Glomerular endothelial cell (primary cell): ENCODE results near the gene CEACAM21. TPM values are rescaled to one million over a fixed set of nuclear protein-coding genes. Genes with fewer than 3 reads are reported as not detected.

Experiments
- DNase-seq: peaks from one replicate; pipeline ENCODE4 v3.0.0-alpha.2; 2011; ENCODE audit warnings: low read depth, low spot score; ENCODE audit errors: extremely low read depth
- total RNA-seq: library from RNA; depleted of rRNA; stranded (reverse); fragments of >200 nt; gene quantifications from 2 replicates; pipeline ENCODE4 v1.2.3, GENCODE V29; 2015

The CEACAM21 gene
- total RNA-seq = 8.8 and 9.7 TPM in 2 replicates

- DNase-seq = no peak
These were observed at the start of gene CEACAM21 for GRCh38 chr19:41575998-41576397. Gene CEACAM21 (plus strand): TSS chr19:41576166. CDS start chr19:41576275, 109 bp downstream.

GRCh38 chr19:41527089-41527488 lies 48.9 kb upstream of the CEACAM21 start:
- no peak for DNase-seq

- no peak for DNase-seq
These were observed 47.9 kb upstream of the CEACAM21 start for GRCh38 chr19:41528106-41528505.

GRCh38 chr19:41529484-41530183 lies 46.3 kb upstream of the CEACAM21 start:
- DNase-seq = no peak

- DNase-seq = no peak
These were observed 45.8 kb upstream of the CEACAM21 start for GRCh38 chr19:41530184-41530534.

- peak; percentile 44 for DNase-seq
These were observed 45.1 kb upstream of the CEACAM21 start for GRCh38 chr19:41530761-41531301.

- DNase-seq = peak; percentile 99
These were observed 44.3 kb upstream of the CEACAM21 start for GRCh38 chr19:41531438-41532311.

- DNase-seq = no peak
These were observed 43.4 kb upstream of the CEACAM21 start for GRCh38 chr19:41532526-41532925.

GRCh38 chr19:41533671-41534215 lies 42.2 kb upstream of the CEACAM21 start:
- DNase-seq = no peak

GRCh38 chr19:41535029-41535622 lies 40.8 kb upstream of the CEACAM21 start:
- DNase-seq = no peak

GRCh38 chr19:41537789-41538188 lies 38.2 kb upstream of the CEACAM21 start:
- DNase-seq = no peak

- DNase-seq = no peak
These were observed 35.8 kb upstream of the CEACAM21 start for GRCh38 chr19:41540041-41540695.

GRCh38 chr19:41541990-41542584 lies 33.9 kb upstream of the CEACAM21 start:
- DNase-seq = no peak

- no peak for DNase-seq
These were observed 33.3 kb upstream of the CEACAM21 start for GRCh38 chr19:41542622-41543021.

GRCh38 chr19:41543582-41543981 lies 32.4 kb upstream of the CEACAM21 start:
- DNase-seq = no peak

- no peak for DNase-seq
These were observed 30.4 kb upstream of the CEACAM21 start for GRCh38 chr19:41545547-41545946.

GRCh38 chr19:41546386-41546789 lies 29.6 kb upstream of the CEACAM21 start:
- DNase-seq = no peak

GRCh38 chr19:41546961-41547360 lies 29.0 kb upstream of the CEACAM21 start:
- DNase-seq = no peak

GRCh38 chr19:41547569-41547968 lies 28.4 kb upstream of the CEACAM21 start:
- no peak for DNase-seq

- no peak for DNase-seq
These were observed 27.9 kb upstream of the CEACAM21 start for GRCh38 chr19:41548047-41548446.
